ENCODE results near the gene VSIR. TPM values are rescaled to one million over a fixed set of nuclear protein-coding genes. Genes with fewer than 3 reads are reported as not detected.
A peak's percentile ranks its signal among the peaks of the same experiment; 100 is the strongest.

Gene VSIR
- total and polyA plus RNA-seq, 9 of the 15 experiments (the other 6 are each of a cell fraction or from before 2014, with no cell fraction given), result 0.14 to 20.5 (median 9.3) TPM

GRCh38 chr10:71747551-71748523 is 25.5 kb downstream of the VSIR start (continued):
- TF ChIP-seq ZNF347 (CRISPR knock-in tag; IDR thresholded peaks at IDR 0.05; ENCODE audit: low read depth) (no peak), ARID1B (IDR thresholded peaks at IDR 0.05) (no peak), DIDO1 (tag; IDR thresholded peaks at IDR 0.05; ENCODE audit: low read depth) (no peak), ILF3 (IDR thresholded peaks at IDR 0.05; ENCODE audit: borderline replicate concordance) (no peak), NFIC (IDR thresholded peaks at IDR 0.05) (no peak), MAFF (IDR thresholded peaks at IDR 0.05; ENCODE audit: low read length) (peak; percentile 66), SAP30 (IDR thresholded peaks at IDR 0.05; ENCODE audit: borderline replicate concordance, insufficient read depth, low read depth, low read length, poor library complexity, severe bottlenecking) (no peak), ELF2 (CRISPR knock-in tag; IDR thresholded peaks at IDR 0.05) (0 out of 2 replicates have a peak, but pooled peaks have one; percentile 30), ERF (CRISPR knock-in tag; IDR thresholded peaks at IDR 0.05) (peak; percentile 47; the same call in 1 of the 2 replicates), ID3 (CRISPR knock-in tag; IDR thresholded peaks at IDR 0.05) (no peak), ID3 (tag; IDR thresholded peaks at IDR 0.05) (no peak), RBBP5 (IDR thresholded peaks at IDR 0.05; ENCODE audit: borderline replicate concordance, insufficient read depth, low read length, poor library complexity, severe bottlenecking) (no peak), ZNF445 (CRISPR knock-in tag; IDR thresholded peaks at IDR 0.05; ENCODE audit: low read depth) (0 out of 2 replicates have a peak, but pooled peaks have one; percentile 55), ZNF639 (CRISPR knock-in tag; conservative IDR thresholded peaks at IDR 0.05 in 1 of 2, IDR thresholded peaks at IDR 0.05 in 1 of 2) (peak in 1 of 2 experiments; percentile 23; a peak in 2 of 4 replicates), L3MBTL2 (IDR thresholded peaks at IDR 0.05) (peak; percentile 72), ZNF143 (CRISPR knock-in tag; IDR thresholded peaks at IDR 0.05) (no peak), DEAF1 (CRISPR knock-in tag; IDR thresholded peaks at IDR 0.05) (peak; percentile 54), THAP12 (CRISPR knock-in tag; IDR thresholded peaks at IDR 0.05) (peak; percentile 8; the same call in 1 of the 2 replicates), ETV5 (CRISPR knock-in tag; IDR thresholded peaks at IDR 0.05; ENCODE audit: low read depth) (no peak), FOSL1 (tag; conservative IDR thresholded peaks at IDR 0.05) (no peak), ZNF707 (CRISPR knock-in tag; conservative IDR thresholded peaks at IDR 0.05) (no peak)
